ENCODE results near the gene AKR1C4.
"Not testable (repeated sequence)": the region's sequence is repeated elsewhere in the genome, so short reads cannot be mapped to it uniquely, and the experiment has no call there.

Gene AKR1C4

DNA sequence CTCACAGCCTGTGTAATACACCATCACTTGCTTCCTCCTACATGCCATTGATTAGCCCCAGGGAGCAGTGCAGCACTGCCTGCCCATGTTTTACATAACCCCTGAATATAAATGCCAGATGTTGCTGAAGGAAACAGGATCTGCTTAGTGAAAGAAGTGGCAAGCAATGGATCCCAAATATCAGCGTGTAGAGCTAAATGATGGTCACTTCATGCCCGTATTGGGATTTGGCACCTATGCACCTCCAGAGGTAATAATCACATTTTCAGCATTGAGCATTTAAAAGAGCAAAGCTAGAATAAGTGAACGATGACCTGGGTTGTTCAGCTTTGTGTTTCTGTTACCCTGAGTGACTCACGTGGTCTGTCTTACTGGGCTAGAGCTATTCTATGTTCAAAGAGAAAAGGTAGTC is at the start of gene AKR1C4:
Gene AKR1C4 (plus strand): TSS at position 136 of the 412 bp plus-strand sequence. CDS start 31 bp downstream, at position 167.
- DNase-seq (ENCODE audit: low read depth in 2 of 2): no peak

DNA sequence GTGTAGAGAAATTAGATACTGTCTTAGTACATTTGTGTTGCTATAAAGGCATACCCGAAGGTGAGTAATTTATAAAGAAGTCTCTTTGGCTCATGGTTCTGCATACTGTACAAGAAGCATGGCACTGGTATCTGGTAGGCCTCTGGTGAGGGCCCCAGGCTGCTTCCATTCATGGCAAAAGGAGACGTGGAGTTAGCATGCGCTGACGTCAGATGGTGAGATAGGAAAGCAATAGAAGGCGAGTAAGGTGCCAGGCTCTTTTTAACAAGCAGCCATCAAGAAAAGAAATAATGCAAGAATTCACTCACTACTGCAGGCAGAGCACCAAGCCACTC is 49.8 kb upstream of the AKR1C4 start:
- DNase-seq (ENCODE audit: low read depth in 2 of 2): no peak

DNA sequence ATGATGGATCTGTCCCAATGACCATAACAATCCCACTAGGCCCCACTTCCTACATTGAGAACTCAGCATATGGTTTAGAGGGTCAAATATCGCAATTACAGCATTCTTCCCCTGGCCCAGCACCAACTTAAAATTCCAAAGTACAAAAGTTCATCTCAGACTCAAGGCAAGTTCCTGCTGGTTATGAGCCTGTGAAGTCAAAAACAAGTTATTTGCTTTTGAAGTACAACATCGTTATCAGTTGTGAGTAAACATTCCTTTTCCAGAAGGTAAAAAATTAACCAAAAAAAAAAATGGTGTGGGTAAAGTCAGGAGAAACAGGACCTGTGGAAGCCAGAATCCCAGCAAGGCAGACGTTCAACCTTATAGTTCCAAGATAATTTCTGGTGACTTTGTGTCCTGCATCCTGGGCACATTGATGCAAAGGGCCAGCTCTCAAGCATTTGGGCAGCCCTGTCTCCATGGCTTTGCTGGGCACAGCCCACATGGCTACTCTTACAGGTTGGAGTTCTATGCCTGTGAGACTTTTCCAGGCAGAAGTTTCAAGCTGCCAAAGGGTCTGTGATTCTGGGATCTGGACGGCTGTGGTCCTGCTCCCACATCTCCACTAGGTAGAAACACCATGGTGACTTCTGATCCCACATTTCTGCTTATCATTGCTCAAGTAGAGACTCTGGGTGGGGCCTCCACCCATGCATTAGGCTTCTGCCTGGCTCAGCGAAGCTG is 49.2 kb upstream of the AKR1C4 start:
- no peak for DNase-seq (ENCODE audit: low read depth in 2 of 2)

DNA sequence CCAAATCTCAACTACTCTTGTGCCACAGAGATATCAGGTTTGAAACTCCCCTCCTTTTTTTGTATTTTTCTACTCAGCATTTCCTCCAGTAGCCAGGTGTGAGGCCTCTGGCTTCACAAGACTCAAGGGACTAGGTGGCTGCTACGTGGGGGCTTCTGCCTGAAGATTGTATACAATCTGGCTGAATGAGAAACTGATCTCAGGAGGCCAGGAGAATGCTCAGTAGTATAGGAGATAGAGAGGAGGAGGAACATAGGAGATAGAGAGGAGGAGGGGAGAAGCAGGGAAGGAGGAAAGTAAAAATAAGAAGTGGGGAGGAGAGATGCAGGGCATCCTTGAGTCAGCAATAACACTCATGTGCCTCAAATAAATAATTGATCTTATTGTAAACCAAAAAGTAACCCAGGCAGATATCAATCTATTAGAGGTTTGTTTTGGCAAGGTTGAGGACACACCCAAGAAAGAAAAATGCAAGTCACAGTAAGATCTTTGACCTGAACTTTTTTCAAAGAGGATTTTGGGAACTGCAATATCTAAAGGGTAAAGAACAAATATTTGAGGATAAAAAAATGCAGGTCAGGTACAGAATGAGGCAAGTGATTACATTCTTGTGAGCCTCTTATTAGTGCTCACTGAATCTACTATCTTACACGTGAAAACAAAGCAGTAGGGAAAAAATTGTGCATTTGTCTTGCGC is 48.5 kb upstream of the AKR1C4 start:
- no peak for DNase-seq (ENCODE audit: low read depth in 2 of 2)

DNA sequence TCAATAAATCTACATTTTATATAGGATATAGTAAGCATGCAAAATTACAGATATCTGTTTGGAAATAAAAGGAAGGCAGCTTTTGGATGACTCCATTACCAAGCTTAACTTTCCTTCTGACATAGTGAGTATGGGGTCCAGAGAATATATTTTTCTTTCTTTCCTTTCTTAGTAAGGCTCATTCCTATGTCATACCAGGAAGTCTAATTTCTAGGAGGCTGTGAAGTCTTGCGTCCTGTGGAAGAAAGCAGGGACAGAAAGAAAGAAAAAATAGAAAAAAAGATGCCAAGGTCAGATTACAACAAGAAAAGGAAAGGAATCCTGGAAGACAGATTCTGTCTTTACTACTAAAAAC is 48.0 kb upstream of the AKR1C4 start:
- no peak for DNase-seq (ENCODE audit: low read depth in 2 of 2)

DNA sequence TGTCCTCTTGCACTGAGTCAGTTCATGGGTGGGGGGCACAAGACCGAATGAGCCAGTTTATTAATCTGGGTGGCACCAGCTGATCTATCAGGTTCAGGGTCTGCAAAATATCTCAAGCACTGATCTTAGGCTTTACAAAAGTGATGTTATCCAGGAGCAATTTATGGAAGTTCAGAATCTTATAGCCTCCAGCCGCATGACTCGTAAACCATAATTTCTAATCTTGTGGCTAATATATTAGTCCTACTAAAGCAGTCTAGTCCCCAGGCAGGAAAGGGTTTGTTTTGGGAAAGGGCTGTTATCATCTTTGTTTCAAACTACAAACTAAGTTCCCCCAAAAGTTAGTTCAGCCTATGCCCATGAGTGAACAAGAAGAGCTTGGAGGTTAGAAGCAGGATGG is 45.6 kb upstream of the AKR1C4 start:
- DNase-seq (ENCODE audit: low read depth in 2 of 2): no peak

DNA sequence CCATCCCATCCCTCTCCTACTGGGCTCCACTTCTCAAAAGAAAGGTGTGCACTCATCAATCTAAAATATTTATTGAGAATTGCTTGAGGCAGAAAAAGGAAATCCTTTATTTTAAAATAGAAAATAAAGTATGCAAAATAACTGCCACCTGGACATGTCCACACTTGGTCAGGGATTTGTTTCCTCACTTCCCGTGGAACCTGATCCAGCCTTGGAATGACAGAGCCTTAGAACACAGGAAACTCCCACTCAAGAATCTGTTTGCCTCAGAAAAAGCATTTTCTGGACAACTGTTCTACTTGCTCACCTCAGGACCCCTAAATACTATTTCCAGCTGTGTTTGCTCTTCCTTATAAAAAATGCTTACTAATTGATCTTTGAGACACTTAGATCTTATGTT is 40.7 kb upstream of the AKR1C4 start:
- no peak for DNase-seq (ENCODE audit: low read depth in 2 of 2)

DNA sequence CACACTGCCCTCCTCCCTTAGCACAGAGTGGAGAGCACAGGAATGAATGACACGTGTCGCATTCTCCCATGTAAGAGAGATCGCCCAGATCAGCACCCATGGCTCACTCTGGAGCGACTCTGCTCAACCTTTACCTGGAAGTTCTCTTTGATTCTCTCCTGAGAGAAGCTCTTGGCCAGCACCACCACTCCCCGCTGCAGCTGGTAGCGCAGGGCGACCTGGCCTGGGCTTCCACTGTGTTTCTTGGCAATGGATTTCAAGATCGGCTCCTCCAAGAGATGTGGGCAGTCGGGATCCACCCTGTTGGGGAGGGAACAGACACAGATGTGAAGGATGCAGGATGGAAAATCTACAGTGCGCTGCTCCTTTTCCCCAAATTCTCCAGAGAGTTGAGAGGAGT is 39.1 kb upstream of the AKR1C4 start:
- DNase-seq (ENCODE audit: low read depth in 2 of 2): no peak

DNA sequence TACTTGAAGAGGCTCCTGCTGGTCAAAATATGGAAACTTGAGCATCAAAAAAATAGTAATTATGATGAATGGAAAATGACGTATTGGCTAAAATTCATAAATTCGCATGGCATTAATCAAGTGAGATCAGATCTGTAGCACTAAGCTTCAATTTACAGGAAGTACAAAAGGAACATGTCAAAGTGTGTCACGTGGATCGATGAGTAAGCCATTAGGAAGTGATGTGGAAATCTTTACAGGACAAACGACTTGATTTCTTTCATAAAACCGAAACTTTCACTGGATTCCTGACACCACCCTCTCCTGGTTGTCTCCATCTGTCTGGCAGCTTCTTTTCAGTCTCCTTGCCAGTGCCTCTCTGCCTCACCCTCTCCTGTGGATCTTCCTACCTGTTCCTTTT is 37.5 kb upstream of the AKR1C4 start:
- DNase-seq (ENCODE audit: low read depth in 2 of 2): no peak

DNA sequence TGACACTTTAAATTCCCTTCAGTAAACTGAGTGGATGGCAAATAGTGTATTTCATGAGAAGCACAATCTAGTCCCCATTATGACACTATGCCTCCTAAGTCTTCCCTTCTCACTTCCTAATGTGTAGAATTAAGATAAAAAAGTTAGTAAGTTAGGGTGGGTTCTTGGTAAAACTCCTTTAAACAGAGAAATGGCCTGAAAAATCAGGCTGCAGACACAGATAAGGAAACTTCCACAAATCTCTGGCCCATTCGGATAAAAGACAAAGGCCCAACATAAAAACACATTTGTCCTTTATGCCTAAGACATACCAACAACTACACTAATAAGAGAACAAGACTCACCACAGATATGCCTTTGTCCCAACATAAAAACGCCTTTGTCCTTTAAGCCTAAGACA is 33.1 kb upstream of the AKR1C4 start:
- DNase-seq (ENCODE audit: low read depth in 2 of 2): no peak

DNA sequence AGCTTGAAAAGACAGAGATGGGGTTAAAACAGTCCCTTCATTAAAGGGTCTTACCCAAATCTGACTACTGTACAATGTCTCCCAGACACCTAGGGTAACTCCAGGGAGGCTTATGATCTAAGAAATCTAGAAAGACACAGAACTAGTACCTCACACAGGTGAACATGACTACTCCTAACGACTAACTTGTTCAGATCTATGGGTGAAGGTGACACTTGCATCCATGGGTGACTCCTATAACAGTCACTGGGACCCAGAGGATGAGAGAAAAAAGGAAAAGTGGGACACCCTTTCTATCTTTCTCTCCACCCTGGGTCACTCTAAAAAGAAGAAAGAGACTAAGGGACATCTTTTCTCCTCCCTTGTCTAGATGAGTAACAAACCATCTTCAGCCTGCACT is 30.9 kb upstream of the AKR1C4 start:
- no peak for DNase-seq (ENCODE audit: low read depth in 2 of 2)

DNA sequence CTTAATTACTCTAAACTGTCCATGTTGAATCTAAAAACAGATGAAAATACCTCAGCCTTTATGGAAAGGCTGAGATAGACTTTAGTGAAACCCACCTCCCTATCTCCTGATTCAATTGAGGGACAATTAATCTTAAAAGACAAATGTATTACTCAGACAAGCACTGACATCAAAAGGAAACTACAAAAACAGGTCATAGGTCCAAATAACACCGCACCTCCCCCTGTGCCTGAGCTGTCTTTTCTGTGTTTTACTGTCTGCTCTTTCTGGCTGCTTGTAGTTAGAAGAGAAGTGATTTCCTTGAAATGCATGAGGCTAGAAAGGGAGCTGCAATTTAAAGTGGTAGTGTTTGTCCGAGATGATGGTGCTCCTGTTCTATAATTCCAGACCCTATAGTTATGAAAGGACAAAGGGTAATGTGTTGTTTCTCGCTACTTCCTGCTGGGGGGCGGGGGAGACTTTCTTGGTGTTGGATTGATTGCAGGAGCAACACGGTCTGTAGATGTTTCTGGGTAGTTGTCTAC is 27.7 kb upstream of the AKR1C4 start:
- DNase-seq (ENCODE audit: low read depth in 2 of 2): no peak

DNA sequence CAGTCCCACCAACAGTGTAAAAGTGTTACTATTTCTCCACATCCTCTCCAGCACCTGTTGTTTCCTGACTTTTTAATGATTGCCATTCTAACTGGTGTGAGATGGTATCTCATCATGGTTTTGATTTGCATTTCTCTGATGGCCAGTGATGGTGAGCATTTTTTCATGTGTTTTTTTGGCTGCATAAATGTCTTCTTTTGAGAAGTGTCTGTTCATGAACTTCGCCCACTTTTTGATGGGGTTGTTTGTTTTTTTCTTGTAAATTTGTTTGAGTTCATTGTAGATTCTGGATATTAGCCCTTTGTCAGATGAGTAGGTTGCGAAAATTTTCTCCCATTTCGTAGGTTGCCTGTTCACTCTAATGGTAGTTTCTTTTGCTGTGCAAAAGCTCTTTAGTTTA is 21.1 kb upstream of the AKR1C4 start:
- DNase-seq (ENCODE audit: low read depth in 2 of 2): not testable (repeated sequence)

DNA sequence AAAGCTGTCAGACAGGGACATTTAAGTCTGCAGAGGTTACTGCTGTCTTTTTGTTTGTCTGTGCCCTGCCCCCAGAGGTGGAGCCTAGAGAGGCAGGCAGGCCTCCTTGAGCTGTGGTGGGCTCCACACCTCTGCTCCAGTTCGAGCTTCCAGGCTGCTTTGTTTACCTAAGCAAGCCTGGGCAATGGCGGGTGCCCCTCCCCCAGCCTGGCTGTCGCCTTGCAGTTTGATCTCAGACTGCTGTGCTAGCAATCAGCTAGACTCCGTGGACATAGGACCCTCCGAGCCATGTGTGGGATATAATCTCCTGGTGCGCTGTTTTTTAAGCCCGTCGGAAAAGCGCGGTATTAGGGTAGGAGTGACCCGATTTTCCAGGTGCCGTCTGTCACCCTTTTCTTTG is 16.1 kb upstream of the AKR1C4 start:
- DNase-seq (ENCODE audit: low read depth in 2 of 2): not testable (repeated sequence)

DNA sequence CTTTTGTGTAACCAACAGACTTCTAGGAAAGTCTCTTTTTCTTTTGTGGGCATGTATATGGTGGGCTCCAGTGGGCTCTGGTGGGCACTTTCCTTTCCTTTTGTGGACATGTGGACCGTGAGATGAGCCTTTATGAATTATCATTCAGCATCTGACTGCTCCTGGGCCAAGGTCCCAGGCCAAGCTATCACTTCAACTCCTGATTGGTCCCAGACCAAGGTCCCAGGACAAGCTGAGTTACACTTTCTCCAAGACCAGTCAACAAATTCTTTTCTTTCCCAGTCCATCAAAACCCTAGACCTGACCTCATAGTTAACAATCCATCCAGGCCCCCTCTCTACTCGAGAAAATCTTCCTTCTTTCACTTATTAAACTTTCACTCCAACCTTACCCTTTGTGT is 12.7 kb upstream of the AKR1C4 start:
- no peak for DNase-seq (ENCODE audit: low read depth in 2 of 2)

DNA sequence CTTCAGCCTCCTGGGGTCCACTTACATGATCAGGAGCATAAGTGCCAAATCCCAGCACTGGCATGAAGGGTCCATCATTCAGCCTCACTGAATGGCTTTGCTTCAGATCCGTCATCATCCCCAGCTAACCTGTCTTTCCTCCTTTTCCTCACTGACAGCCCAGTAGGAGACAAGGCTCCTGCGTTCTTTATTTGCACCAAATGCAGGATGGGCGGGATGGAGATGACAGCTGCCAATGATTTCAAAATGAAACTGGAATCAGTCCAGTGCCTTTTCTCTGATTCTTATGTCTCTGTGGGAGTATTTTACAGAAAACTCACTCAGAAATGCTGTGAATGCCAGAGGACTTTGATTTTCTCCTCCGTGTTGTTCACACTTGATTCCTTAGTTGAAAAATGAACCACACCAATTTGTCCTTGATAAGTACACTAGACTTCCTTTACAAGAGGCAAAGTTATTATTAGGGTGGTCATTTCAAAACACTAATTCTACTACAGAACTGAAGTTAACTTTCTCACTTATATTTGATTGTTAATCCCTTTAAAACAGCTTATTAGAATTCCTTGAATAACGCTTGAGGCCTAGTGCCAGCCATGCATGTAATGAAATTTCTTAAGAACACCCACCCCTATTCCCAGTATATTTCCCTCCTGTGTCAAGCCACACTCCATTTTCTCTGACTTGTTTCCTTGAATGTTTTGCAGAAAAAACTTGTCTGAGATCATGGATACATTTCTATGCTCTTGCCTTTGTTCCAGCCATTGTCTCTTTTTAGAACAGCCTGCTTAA is 11.5 kb upstream of the AKR1C4 start, which contains the start of gene AKR1C8:
Gene AKR1C8 (minus strand): TSS at position 164 of the 789 bp plus-strand sequence. CDS start 46 bp downstream, at position 118.
- DNase-seq (ENCODE audit: low read depth in 2 of 2): no peak

DNA sequence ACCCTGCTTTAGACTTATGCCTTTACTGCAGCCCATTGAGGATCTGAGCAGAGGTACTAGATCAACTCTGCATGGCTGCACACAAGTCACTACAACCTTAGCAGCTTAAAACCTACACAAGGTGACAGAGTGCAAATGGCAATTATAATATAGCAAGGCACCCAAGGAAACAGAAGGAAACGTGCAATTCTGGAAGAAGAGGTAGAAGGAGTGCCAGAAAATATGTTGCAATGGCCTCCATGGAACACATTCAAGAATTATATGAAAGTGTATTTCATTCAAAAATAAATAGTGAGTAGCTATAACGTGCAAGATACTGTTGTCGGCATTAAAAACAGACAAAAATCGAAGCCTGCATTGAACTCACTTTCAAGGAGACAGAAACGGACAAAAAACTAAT is 8.8 kb upstream of the AKR1C4 start:
- no peak for DNase-seq (ENCODE audit: low read depth in 2 of 2)

DNA sequence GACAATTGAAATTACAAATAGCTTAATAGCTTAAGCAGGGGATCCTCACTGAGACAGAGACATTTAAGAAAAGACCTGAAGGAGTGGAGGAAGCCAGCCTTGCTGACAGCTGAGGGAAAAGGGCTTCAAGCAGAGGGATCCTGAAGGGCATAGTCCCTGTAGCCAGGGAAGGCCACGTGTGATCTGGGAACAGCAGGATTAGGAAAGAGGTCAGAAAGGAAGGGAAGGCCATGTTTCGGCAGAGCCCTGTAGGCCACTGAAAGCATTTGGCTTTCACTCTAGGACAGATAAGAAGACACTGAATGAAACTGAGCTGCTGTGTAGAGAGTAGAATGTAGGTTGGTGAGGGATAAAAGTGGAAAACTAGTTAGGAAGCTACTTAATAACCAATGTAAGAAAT is 8.3 kb upstream of the AKR1C4 start:
- DNase-seq (ENCODE audit: low read depth in 2 of 2): no peak

DNA sequence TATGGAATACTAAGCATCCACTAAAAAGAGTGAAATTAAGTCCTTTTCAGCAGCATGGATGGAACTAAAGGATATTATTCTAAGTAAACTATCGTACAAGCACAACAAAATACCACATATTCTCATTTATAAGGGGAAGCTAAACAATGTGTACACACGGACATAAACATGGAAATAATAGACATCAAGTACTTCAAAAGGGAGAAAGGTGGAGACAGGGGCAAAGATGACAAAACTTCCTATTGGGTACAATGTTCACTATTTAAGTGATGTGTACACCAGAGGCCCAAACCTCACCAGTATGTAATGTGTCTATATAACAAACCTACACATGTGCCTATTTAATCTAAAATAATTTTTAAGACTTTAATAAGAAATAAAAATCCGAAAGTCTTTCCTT is 2.2 kb upstream of the AKR1C4 start:
- DNase-seq (ENCODE audit: low read depth in 2 of 2): no peak

DNA sequence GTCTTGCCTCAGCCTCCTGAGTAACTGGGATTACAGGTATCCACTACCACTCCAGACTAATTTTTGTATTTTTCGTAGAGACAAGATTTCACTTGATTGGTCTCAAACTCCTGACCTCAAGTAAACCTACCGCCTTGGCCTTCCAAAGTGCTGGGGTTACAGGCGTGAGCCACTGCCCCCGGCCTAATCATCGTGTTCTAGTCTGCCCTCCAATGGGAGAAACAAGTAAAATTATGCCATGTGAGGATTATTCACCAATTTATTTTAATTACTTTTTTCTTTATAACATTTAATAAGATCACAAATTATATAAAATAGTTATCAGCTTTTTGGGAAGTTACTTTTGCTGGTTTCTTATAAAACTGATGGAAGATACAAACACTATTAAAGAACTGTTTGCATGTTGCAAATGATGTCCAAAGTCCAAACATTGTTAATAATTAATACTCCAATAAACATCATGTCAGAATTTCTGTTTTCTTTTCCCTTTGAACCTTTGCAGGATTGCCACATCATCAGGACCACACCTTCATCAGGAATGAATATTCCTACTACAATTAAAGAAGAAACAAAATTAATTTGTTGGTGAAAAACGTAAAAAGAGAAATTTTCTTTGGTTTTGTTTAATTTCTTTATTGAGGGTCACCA is 786 bp upstream of the AKR1C4 start:
- DNase-seq (ENCODE audit: low read depth in 2 of 2): no peak

DNA sequence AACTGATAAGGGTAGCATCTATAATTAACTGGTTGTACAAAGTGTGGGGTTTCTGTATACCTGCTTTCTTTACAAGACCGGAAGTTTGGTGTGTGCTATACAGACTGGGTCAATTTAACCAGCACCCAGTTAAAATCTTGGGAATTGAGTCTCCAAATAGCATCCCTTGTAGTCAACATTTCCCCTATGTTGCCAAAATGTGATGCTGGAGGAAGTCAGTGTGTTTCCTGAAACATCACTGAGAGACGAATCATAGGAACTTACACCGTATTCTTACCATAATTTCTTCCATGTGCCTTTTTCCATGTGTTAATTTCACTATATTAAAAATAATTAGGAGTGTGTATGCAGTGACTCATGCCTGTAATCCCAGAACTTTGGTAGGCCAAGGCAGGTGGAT is 1.7 kb downstream of the AKR1C4 start:
- no peak for DNase-seq (ENCODE audit: low read depth in 2 of 2)

DNA sequence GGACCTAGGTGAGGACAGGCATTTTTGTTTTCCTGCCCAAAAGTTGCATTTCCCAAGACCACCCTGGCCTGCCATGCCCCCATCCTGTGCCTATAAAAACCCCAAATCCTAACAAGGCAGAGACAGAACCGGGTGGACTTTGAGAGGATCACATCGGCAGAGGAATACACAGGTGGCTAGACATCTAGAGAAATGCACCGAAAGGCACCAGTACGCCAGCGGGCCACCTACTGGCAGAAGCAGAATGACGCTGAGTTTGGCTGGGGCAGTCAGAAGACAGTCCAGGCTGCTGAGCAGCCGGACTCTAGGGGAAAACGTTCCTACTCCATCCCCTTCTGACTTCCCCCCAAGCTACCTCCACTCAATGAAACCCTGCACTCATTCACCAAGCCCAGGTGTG is 2.8 kb downstream of the AKR1C4 start:
- DNase-seq (ENCODE audit: low read depth in 2 of 2): no peak

Measured in stimulated activated CD8-positive, alpha-beta memory T cell treated with anti-CD3 and anti-CD28 coated beads, Interleukin-15, amount 100 ng/mL, for 4 hours (primary cell).